ENCODE measurements around the gene LRRC25. TPM values are rescaled to one million over a fixed set of nuclear protein-coding genes. Genes with fewer than 3 reads are reported as not detected.
"Not testable (repeated sequence)": the region's sequence is repeated elsewhere in the genome, so short reads cannot be mapped to it uniquely, and the experiment has no call there.

LRRC25 gene
- total and polyA plus RNA-seq, 10 donors: 14.6 to 164 (median 87.3) TPM

DNA sequence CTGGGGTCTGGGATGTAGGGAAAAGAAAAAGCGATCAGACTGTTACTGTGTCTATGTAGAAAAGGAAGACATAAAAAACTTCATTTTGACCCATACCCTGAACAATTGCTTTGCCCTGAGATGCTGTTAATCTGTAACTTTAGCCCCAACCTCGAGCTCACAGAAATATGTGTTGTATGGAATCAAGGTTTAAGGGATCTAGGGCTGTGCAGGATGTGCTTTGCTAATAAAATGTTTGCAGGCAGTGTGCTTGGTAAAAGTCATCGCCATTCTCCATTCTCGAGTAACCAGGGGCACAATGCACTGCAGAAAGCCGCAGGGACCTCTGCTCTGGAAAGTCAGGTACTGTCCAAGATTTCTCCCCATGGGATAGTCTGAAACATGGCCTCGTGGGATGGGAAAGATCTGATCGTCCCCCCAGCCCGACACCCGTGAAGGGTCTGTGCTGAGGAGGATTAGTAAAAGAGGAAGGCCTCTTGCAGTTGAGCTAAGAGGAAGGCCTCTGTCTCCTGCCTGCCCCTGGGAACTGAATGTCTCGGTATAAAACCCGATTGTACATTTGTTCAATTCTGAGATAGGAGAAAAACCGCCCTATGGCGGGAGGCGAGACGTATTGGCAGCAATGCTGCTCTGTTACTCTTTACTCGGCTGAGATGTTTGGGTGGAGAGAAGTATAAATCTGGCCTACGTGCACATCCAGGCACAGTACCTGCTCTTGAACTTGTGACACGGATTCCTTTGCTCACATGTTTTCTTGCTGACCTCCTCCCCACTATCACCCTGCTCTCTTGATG, 5.2 kb upstream of the LRRC25 start:
- DNase-seq; H3K4me3 ChIP-seq; H3K27me3 ChIP-seq (replicated peaks in 1 of 7); intact Hi-C loops (cut with DNase I; ENCODE audit: low total_unique reads); H3K9me3 ChIP-seq; H3K36me3 ChIP-seq: not testable (repeated sequence)
- WGBS, 5 donors: 44 to 68% (median 49%) methylated on average over 18 of the region's 18 CpGs
- Histone ChIP-seq H3K27ac (peak overlapping the region in 7 of 8 donors; percentile 31 to 92 (median 51)), H3K4me1 (peaks cover 3 to 69% (median 39%) of the 10 kb centered on the region in 6 donors)

DNA sequence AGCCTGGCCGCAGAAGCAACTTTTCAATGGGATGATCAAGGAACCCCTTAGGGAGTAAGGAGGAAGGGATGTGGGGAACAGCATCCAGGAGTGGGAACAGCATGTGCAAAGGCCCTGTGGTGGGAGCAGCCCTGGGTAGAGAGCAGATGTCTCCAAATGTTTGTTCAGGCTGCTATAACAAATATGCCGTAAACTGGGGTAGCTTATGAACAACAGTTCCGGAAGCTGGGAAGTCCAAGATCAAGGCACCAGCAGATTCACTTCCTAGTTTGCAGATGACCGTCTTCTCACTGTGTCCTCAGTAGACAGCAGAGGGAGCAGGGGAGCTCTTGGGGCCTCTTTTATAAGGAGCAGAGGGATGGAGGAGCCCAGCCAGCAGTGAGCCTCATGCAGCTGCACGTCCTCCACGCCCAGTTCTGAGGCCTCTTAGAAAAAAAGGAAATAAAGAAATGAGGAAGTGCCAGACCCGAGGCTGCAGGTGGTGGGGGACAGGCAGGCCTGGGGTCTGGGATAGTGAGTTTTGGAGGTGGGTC, 4.2 kb upstream of the LRRC25 start:
- H3K27me3 ChIP-seq (replicated peaks in 1 of 7): peaks cover 0 to 17% (median 0%) of the 10 kb centered on the region in 7 donors
- intact Hi-C loops (cut with DNase I; ENCODE audit: low total_unique reads): no loop called here
- peak; percentile 85 for DNase-seq
- H3K4me3 ChIP-seq: peak overlapping the region in 1 of 8 donors; percentile 19
- 23 to 38% (median 29%) methylated on average over 7 of the region's 7 CpGs for WGBS, 5 donors
- peak overlapping the region in 7 of 8 donors; percentile 51 to 92 (median 65) for H3K27ac ChIP-seq
- H3K4me1 ChIP-seq: peaks cover 13 to 76% (median 49%) of the 10 kb centered on the region in 6 donors
- peak in 2 of 3 donors; percentile 46 to 71 for TF ChIP-seq POLR2AphosphoS5 (IDR thresholded peaks at IDR 0.05)
- peak in 8 of 11 experiments; percentile 12 to 54 (median 40) for TF ChIP-seq CTCF (IDR thresholded peaks at IDR 0.05 in 8 of 11, conservative IDR thresholded peaks at IDR 0.05 in 3 of 11)
- TF ChIP-seq POLR2A (IDR thresholded peaks at IDR 0.05): no peak
- no peaks in the 10 kb centered on the region for H3K36me3 ChIP-seq
- H3K9me3 ChIP-seq: no peaks in the 10 kb centered on the region

DNA sequence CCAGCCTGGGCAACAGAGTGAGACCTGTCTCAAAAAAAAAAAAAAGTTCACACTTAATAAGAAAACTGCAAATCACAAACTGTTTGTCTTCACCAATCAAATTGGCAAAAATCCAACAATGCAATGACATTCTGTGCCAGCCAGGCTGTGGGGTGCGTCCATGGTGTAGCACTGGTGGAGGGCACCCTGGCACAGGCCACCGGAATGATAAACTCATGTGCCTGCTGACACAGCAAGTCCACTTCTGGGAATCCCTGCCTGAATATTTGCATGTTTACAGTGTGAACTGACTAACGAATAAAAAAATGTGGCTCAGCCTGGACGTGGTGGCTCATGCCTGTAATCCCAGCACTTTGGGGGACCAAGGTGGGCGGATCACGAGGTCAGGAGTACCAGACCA, 1.6 kb upstream of the LRRC25 start:
- Histone ChIP-seq H3K27ac (peak overlapping the region in 7 of 8 donors; percentile 53 to 92 (median 84)), H3K4me1 (peaks cover 15 to 100% (median 65%) of the 10 kb centered on the region in 6 donors), H3K9me3 (no peaks in the 10 kb centered on the region), H3K27me3 (replicated peaks in 1 of 7) (peaks cover 0 to 23% (median 0%) of the 10 kb centered on the region in 7 donors), H3K36me3 (peaks cover 0 to 23% (median 0%) of the 10 kb centered on the region in 6 donors), H3K4me3 (no peak overlapping the region)
- intact Hi-C loops (cut with DNase I; ENCODE audit: low total_unique reads): no loop called here
- DNase-seq: peak; percentile 86
- TF ChIP-seq CTCF (IDR thresholded peaks at IDR 0.05 in 8 of 11, conservative IDR thresholded peaks at IDR 0.05 in 3 of 11) (no peak), POLR2AphosphoS5 (IDR thresholded peaks at IDR 0.05) (peak; percentile 29 to 91 (median 86)), POLR2A (IDR thresholded peaks at IDR 0.05) (no peak)
- 34 to 57% (median 41%) methylated on average over 6 of the region's 6 CpGs for WGBS, 5 donors

DNA sequence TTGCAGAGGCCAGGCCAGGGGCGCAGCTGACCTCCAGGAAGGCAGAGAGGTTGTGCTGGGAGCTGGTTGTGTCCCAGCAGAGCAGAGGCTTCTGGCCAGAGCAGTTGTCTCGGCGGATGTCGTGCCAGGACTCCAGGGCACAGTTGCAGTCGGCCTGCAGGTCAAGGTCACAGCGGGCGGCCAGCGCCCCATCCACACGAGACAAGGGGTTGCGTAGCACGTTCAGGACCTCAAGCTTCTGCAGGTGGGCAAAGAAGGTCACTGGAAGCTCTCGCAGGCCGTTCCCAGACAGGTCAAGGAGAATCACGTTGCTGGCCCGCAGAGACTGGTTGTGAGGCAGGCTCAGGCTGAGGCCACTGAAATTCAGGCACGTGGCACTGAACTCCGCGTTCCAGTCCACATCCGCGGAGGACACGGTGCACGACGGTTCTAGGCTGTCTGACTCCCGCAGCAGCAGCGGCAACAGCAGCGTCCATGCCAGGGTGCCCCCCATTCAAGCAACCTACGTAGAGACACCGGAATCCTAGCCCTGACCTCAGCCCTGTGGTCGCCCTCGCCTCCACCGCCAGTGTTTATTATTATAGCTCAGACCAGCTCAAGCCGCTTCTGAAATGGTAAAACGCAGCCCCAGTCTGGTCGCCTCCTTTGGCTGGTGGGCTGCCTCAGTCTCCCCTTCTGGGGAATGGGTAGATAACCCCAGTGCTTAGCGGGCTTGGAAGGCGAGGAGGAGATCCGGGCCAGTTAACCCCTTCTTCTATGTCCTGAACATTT, 766 bp downstream of the LRRC25 start:
- peaks cover 24 to 100% (median 79%) of the 10 kb centered on the region in 6 donors for H3K4me1 ChIP-seq
- intact Hi-C loops (cut with DNase I; ENCODE audit: low total_unique reads): no loop called here
- TF ChIP-seq POLR2AphosphoS5 (IDR thresholded peaks at IDR 0.05) (peak; percentile 59 to 83 (median 77)), POLR2A (IDR thresholded peaks at IDR 0.05) (no peak), CTCF (IDR thresholded peaks at IDR 0.05 in 8 of 11, conservative IDR thresholded peaks at IDR 0.05 in 3 of 11) (no peak)
- WGBS, 5 donors: 44 to 71% (median 61%) methylated on average over 18 to 37 of the region's 37 CpGs
- peak; percentile 86 for DNase-seq
- H3K9me3 ChIP-seq: no peaks in the 10 kb centered on the region
- peaks cover 0 to 23% (median 0%) of the 10 kb centered on the region in 7 donors for H3K27me3 ChIP-seq (replicated peaks in 1 of 7)
- peak overlapping the region; percentile 32 to 92 (median 86) for H3K27ac ChIP-seq
- H3K4me3 ChIP-seq: peak overlapping the region; percentile 20 to 70 (median 54)
- H3K36me3 ChIP-seq: peaks cover 0 to 33% (median 1%) of the 10 kb centered on the region in 6 donors

Data from spleen (tissue), 11 donors.